K562 (cell line): Measurements from ENCODE around the gene OGT. TPM values are rescaled to one million over a fixed set of nuclear protein-coding genes. Genes with fewer than 3 reads are reported as not detected.

ENCODE experiments used
- ATAC-seq: fragments of 200-7000 bp; cut with Tn5 transposase; 3 replicates; pipeline ENCODE4 v1.9.1; 2020; ENCODE audit warnings: moderate library complexity
- BruUV-seq: library from RNA; stranded (reverse); fragments of 400-500 nt; replicated peaks from 2 replicates; lab custom pipeline; 2021; lab: Mats Ljungman, UMichigan
- CTCF ChIA-PET: fragments of 300-600 bp; formaldehyde crosslinking; extraction: SDS; loops from one replicate; lab custom pipeline; 2021; ENCODE audit warnings: low intra/inter-chr PET ratio; lab: Yijun Ruan, JAX
- POLR2A ChIA-PET: fragments of 300-600, 350-650 bp; sonication (Branson Sonifier 250); formaldehyde crosslinking; extraction: SDS; loops from one replicate; lab custom pipeline; 2021; ENCODE audit warnings: antibody characterized with exemption, inconsistent platforms; lab: Yijun Ruan, JAX
- DNase-seq, 4 experiments: peaks; one replicate each; pipeline versions ENCODE4 v3.0.0 to v3.0.0-alpha.2; 2011 to 2018; ENCODE audit warnings: low spot score in 3 of 4, mixed read lengths in 3 of 4; ENCODE audit errors: extremely low read depth in 1 of 4
- FAIRE-seq: peaks from 2 replicates; lab custom pipeline; 2011; peaks lifted over from hg19 to GRCh38; lab: Jason Lieb, UNC
- H2AFZ ChIP-seq: 2 replicates; pipeline ENCODE4 v1.6.0; 2011; ENCODE audit warnings: low read depth, low read length, control low read depth, inconsistent platforms
- H3K27ac ChIP-seq: fragments of 200-600 bp; 3 replicates; pipeline ENCODE4 v1.8.0; 2011; ENCODE audit warnings: low read depth, mild to moderate bottlenecking, control low read depth, inconsistent platforms, low read length, moderate library complexity, mixed read lengths; ENCODE audit errors: extremely low read depth
- H3K27me3 ChIP-seq, 2 experiments: fragments of 300-600 bp in 1 of 2; 2 replicates in 1 of 2; 3 replicates in 1 of 2; pipeline versions ENCODE4 v1.6.0 to v1.8.0; 2011; ENCODE audit warnings: inconsistent platforms in 2 of 2, low read length in 2 of 2, mild to moderate bottlenecking in 1 of 2, mixed read lengths in 1 of 2, moderate library complexity in 1 of 2; ENCODE audit not compliant: control insufficient read depth in 2 of 2, insufficient read depth in 2 of 2
- H3K36me3 ChIP-seq: fragments of 300-600 bp; 3 replicates; pipeline ENCODE4 v1.8.0; 2011; ENCODE audit warnings: mild to moderate bottlenecking, low read length, inconsistent platforms; ENCODE audit not compliant: control insufficient read depth, insufficient read depth
- H3K4me1 ChIP-seq, 2 experiments: fragments of 200-600 bp in 1 of 2; replicated peaks in 1 of 2; 2 replicates in 1 of 2; 3 replicates in 1 of 2; pipeline versions ENCODE4 v1.5.1 to v1.8.0; 2011; ENCODE audit warnings: inconsistent platforms in 2 of 2, low read length in 2 of 2, mild to moderate bottlenecking in 1 of 2, mixed read lengths in 1 of 2, moderate library complexity in 1 of 2; ENCODE audit not compliant: control insufficient read depth in 2 of 2, insufficient read depth in 2 of 2
- H3K4me2 ChIP-seq: 2 replicates; pipeline ENCODE4 v1.6.1; 2011; ENCODE audit warnings: low read length, control low read depth, inconsistent platforms, mixed read lengths; ENCODE audit not compliant: insufficient read depth
- H3K4me3 ChIP-seq: fragments of 200-600 bp; sonication (generic), shearing (Covaris generic); 2 replicates; pipeline ENCODE4 v1.5.1; 2016; ENCODE audit warnings: control low read depth, inconsistent platforms
- H3K79me2 ChIP-seq: fragments of 200-600 bp; 3 replicates; pipeline ENCODE4 v1.8.0; 2011; ENCODE audit warnings: low read length, inconsistent platforms; ENCODE audit not compliant: control insufficient read depth, insufficient read depth
- H3K9ac ChIP-seq, 2 experiments: 2 replicates each; pipeline versions ENCODE4 v1.6.0 to v1.6.1; 2011; ENCODE audit warnings: low read depth in 2 of 2, low read length in 2 of 2, control low read depth in 1 of 2, inconsistent platforms in 1 of 2, mild to moderate bottlenecking in 1 of 2, mixed read lengths in 1 of 2; ENCODE audit not compliant: insufficient read depth in 1 of 2
- H3K9me1 ChIP-seq: one replicate; pipeline ENCODE4 v1.6.0; 2011; ENCODE audit warnings: inconsistent platforms, mild to moderate bottlenecking, low read length, moderate library complexity; ENCODE audit not compliant: control insufficient read depth, insufficient read depth
- H3K9me3 ChIP-seq: replicated peaks from 2 replicates; pipeline ENCODE4 v1.5.1; 2011; ENCODE audit warnings: low read depth, low read length, inconsistent platforms; ENCODE audit not compliant: control insufficient read depth, insufficient read depth
- H4K20me1 ChIP-seq: replicated peaks from 2 replicates; pipeline ENCODE4 v1.6.1; 2011; ENCODE audit warnings: low read length, inconsistent platforms, mixed read lengths; ENCODE audit not compliant: control insufficient read depth, insufficient read depth
- ARNT ChIP-seq, 2 experiments: fragments of 450-650 bp; IDR thresholded peaks; 2 replicates each; pipeline ENCODE4 v1.6.1; 2016; ENCODE audit warnings: mild to moderate bottlenecking in 1 of 2
- BACH1 ChIP-seq: fragments of 200-800 bp; sonication (Bioruptor generic); IDR thresholded peaks from 2 replicates; pipeline ENCODE4 v1.6.1; 2016; ENCODE audit warnings: missing genetic modification characterization, missing compliant biosample characterization
- CBFA2T2 ChIP-seq: fragments of 450-650 bp; conservative IDR thresholded peaks from 2 replicates; pipeline ENCODE4 v1.6.1; 2017; ENCODE audit warnings: mild to moderate bottlenecking
- POU5F1 ChIP-seq: fragments of 150-350 bp; IDR thresholded peaks from 2 replicates; pipeline ENCODE4 v1.6.1; 2014; ENCODE audit warnings: borderline replicate concordance, low read length, low read depth, mild to moderate bottlenecking; ENCODE audit not compliant: partially characterized antibody
- PPARD ChIP-seq: fragments of 250-450 bp; sonication (Bioruptor Pico); IDR thresholded peaks from 2 replicates; pipeline ENCODE4 v1.8.0; 2022; ENCODE audit warnings: inconsistent platforms, mild to moderate bottlenecking, moderate library complexity
- PRPF4 ChIP-seq: fragments of 200-400 bp; formaldehyde crosslinking; IDR thresholded peaks from one replicate; pipeline ENCODE4 v1.6.1; 2017; ENCODE audit warnings: low read length, low read depth, mild to moderate bottlenecking; ENCODE audit not compliant: insufficient read depth, poor library complexity, severe bottlenecking
- TGIF2 ChIP-seq: sonication (generic); formaldehyde crosslinking; IDR thresholded peaks from 2 replicates; pipeline ENCODE4 v1.8.1; 2022; ENCODE audit warnings: mild to moderate bottlenecking, missing genetic modification reagents, moderate library complexity
- ZNF12 ChIP-seq: sonication (generic); formaldehyde crosslinking; IDR thresholded peaks from 2 replicates; pipeline ENCODE4 v1.4.0; 2020; ENCODE audit warnings: mild to moderate bottlenecking, missing genetic modification reagents
- ZNF551 ChIP-seq: fragments of 250-450 bp; sonication (Bioruptor Pico); IDR thresholded peaks from 2 replicates; pipeline ENCODE4 v1.5.0; 2021; ENCODE audit warnings: mild to moderate bottlenecking, moderate library complexity
- ZNF668 ChIP-seq: fragments of 250-450 bp; sonication (Bioruptor Pico); IDR thresholded peaks from 2 replicates; pipeline ENCODE4 v1.8.0; 2022; ENCODE audit warnings: mild to moderate bottlenecking, inconsistent platforms
- WGBS: fragments of 100-300 bp; shearing (Covaris generic); methylation state at CpG from one replicate; pipeline ENCODE4 v1.1.6; 2016; ENCODE audit warnings: low coverage, mixed read lengths; ENCODE audit not compliant: insufficient coverage; ENCODE audit errors: missing lambda C conversion rate; 5-methylcytosine and 5-hydroxymethylcytosine counted together
- in situ Hi-C: fragments of 300-500 bp; cut with MboI; formaldehyde crosslinking; loops from 4 replicates; pipeline ENCODE4 v1.15.0; 2018; ENCODE audit warnings: inconsistent platforms, mixed read lengths
- intact Hi-C: fragments of 100-400 bp; cut with micrococcal nuclease; formaldehyde crosslinking; loops from 2 replicates; pipeline ENCODE4 v1.14.2; 2022
- polyA plus RNA-seq, 8 experiments: library from polyadenylated mRNA; depleted of rRNA in 4 of 8; stranded (reverse) in 5 of 8; unstranded in 3 of 8; fragments of >200 nt; fragmentation: Nextera tagmentation in 2 of 8; fragmentation: Illumina TruSeq in 1 of 8; extraction: Ambion mirVana in 2 of 8; extraction: Trizol in 1 of 8; gene quantifications; 2 replicates each; pipeline versions ENCODE4 v1.2.1 to v1.2.3, GENCODE V29; 2011 to 2014; ENCODE audit warnings: inconsistent platforms in 1 of 8, missing spikeins in 1 of 8
- total RNA-seq, 7 experiments: library from RNA; depleted of rRNA in 6 of 7; stranded (reverse); fragments of >200 nt in 6 of 7; fragmentation: Illumina TruSeq in 2 of 7; extraction: Trizol in 2 of 7; gene quantifications; 2 replicates each; pipeline versions ENCODE4 v1.2.1 to v1.2.3, GENCODE V29; 2011 to 2021; ENCODE audit warnings: low replicate concordance in 1 of 7
- TF ChIP-seq, protein P1 (sequence below): sonication (generic); formaldehyde crosslinking; IDR thresholded peaks from 2 replicates; pipeline ENCODE4 v1.8.0; 2022; ENCODE audit warnings: mild to moderate bottlenecking, missing genetic modification reagents, borderline replicate concordance
- TF ChIP-seq, protein P2 (sequence below), 2 experiments: fragments of 450-650 bp; IDR thresholded peaks; 2 replicates each; pipeline ENCODE4 v1.6.1; 2018; ENCODE audit warnings: mild to moderate bottlenecking in 2 of 2, low read depth in 1 of 2; ENCODE audit not compliant: partially characterized antibody in 2 of 2
- TF ChIP-seq, protein P3 (sequence below): fragments of 250-450 bp; sonication (Bioruptor Pico); IDR thresholded peaks from 2 replicates; pipeline ENCODE4 v1.5.0; 2021
- TF ChIP-seq, protein P4 (sequence below): sonication (generic); formaldehyde crosslinking; IDR thresholded peaks from 2 replicates; pipeline ENCODE4 v1.8.1; 2023; ENCODE audit warnings: mild to moderate bottlenecking, missing genetic modification reagents, moderate library complexity

Gene OGT
- total and polyA plus RNA-seq, 9 of the 15 experiments (the other 6 are each of a cell fraction or from before 2014, with no cell fraction given) = 38.9 to 347 (median 117) TPM

DNA sequence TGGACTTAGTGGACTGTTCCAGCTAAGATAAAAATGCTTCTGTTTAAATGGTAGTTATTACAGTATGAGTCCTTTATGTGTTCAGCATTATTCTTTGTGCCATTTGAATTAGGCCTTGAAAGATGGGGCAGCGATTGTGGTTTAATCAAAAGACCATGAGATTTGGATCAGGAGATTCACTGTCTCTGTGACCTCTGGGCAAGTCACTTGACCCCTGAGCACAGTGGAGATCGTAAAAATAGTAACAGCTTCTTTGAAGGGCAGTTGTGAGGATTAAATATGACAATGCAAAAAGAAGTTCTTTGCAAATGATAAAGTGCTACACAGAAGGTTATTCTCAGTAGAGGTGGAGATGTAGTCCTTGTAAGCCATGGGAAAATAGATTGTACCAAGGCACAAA lies 74.6 kb downstream of the OGT start:
- Histone ChIP-seq H3K4me1 (no peaks in the 10 kb centered on the region; a peak in 1 of 5 replicates), H3K9me3 (no peaks in the 10 kb centered on the region), H3K4me2 (no peak overlapping the region), H3K4me3 (no peak overlapping the region), H2AFZ (no peak overlapping the region), H3K9me1 (no peaks in the 10 kb centered on the region), H3K36me3 (peaks cover 13% of the 10 kb centered on the region; the same call in 2 of the 3 replicates), H3K79me2 (no peaks in the 10 kb centered on the region), H3K9ac (no peak overlapping the region), H3K27me3 (no peaks in the 10 kb centered on the region), H4K20me1 (no peaks in the 10 kb centered on the region), H3K27ac (no peak overlapping the region)
- ATAC-seq (no peak), FAIRE-seq (no peak), DNase-seq (no peak)
- ChIA-PET POLR2A (interaction anchor here (1.4 kb wide), 1 partner anchor 8 kb away, joined by 4 read pairs; no protein-coding TSS in a partner anchor), CTCF (no interaction called here)
- no TSS peak for BruUV-seq
- intact Hi-C loops (no loop called here), in situ Hi-C loops (no loop called here)
- 11% methylated on average over 1 of the region's 2 CpGs for WGBS
- TF ChIP-seq POU5F1 = no peak
- TF ChIP-seq, protein P1, sequence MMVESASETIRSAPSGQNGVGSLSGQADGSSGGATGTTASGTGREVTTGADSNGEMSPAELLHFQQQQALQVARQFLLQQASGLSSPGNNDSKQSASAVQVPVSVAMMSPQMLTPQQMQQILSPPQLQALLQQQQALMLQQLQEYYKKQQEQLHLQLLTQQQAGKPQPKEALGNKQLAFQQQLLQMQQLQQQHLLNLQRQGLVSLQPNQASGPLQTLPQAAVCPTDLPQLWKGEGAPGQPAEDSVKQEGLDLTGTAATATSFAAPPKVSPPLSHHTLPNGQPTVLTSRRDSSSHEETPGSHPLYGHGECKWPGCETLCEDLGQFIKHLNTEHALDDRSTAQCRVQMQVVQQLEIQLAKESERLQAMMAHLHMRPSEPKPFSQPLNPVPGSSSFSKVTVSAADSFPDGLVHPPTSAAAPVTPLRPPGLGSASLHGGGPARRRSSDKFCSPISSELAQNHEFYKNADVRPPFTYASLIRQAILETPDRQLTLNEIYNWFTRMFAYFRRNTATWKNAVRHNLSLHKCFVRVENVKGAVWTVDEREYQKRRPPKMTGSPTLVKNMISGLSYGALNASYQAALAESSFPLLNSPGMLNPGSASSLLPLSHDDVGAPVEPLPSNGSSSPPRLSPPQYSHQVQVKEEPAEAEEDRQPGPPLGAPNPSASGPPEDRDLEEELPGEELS = no peak
- no peak for TF ChIP-seq ARNT (IDR thresholded peaks at IDR 0.05)
- TF ChIP-seq ZNF668 (CRISPR knock-in tag) = no peak
- no peak for TF ChIP-seq TGIF2 (CRISPR knock-in tag)
- no peak for TF ChIP-seq BACH1
- TF ChIP-seq PRPF4 = no peak
- no peak for TF ChIP-seq ZNF551 (CRISPR knock-in tag)
- no peak for TF ChIP-seq PPARD
- no peak for TF ChIP-seq CBFA2T2
- TF ChIP-seq ZNF12 (CRISPR knock-in tag) = no peak
- TF ChIP-seq, protein P2, sequence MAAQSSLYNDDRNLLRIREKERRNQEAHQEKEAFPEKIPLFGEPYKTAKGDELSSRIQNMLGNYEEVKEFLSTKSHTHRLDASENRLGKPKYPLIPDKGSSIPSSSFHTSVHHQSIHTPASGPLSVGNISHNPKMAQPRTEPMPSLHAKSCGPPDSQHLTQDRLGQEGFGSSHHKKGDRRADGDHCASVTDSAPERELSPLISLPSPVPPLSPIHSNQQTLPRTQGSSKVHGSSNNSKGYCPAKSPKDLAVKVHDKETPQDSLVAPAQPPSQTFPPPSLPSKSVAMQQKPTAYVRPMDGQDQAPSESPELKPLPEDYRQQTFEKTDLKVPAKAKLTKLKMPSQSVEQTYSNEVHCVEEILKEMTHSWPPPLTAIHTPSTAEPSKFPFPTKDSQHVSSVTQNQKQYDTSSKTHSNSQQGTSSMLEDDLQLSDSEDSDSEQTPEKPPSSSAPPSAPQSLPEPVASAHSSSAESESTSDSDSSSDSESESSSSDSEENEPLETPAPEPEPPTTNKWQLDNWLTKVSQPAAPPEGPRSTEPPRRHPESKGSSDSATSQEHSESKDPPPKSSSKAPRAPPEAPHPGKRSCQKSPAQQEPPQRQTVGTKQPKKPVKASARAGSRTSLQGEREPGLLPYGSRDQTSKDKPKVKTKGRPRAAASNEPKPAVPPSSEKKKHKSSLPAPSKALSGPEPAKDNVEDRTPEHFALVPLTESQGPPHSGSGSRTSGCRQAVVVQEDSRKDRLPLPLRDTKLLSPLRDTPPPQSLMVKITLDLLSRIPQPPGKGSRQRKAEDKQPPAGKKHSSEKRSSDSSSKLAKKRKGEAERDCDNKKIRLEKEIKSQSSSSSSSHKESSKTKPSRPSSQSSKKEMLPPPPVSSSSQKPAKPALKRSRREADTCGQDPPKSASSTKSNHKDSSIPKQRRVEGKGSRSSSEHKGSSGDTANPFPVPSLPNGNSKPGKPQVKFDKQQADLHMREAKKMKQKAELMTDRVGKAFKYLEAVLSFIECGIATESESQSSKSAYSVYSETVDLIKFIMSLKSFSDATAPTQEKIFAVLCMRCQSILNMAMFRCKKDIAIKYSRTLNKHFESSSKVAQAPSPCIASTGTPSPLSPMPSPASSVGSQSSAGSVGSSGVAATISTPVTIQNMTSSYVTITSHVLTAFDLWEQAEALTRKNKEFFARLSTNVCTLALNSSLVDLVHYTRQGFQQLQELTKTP (IDR thresholded peaks at IDR 0.05; ENCODE audit: low read depth in 1 of 2, partially characterized antibody in 2 of 2) = no peak
- TF ChIP-seq, protein P3, sequence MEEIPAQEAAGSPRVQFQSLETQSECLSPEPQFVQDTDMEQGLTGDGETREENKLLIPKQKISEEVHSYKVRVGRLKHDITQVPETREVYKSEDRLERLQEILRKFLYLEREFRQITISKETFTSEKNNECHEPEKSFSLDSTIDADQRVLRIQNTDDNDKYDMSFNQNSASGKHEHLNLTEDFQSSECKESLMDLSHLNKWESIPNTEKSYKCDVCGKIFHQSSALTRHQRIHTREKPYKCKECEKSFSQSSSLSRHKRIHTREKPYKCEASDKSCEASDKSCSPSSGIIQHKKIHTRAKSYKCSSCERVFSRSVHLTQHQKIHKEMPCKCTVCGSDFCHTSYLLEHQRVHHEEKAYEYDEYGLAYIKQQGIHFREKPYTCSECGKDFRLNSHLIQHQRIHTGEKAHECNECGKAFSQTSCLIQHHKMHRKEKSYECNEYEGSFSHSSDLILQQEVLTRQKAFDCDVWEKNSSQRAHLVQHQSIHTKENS (CRISPR knock-in tag) = no peak
- TF ChIP-seq, protein P4, sequence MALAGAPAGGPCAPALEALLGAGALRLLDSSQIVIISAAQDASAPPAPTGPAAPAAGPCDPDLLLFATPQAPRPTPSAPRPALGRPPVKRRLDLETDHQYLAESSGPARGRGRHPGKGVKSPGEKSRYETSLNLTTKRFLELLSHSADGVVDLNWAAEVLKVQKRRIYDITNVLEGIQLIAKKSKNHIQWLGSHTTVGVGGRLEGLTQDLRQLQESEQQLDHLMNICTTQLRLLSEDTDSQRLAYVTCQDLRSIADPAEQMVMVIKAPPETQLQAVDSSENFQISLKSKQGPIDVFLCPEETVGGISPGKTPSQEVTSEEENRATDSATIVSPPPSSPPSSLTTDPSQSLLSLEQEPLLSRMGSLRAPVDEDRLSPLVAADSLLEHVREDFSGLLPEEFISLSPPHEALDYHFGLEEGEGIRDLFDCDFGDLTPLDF = no peak
